Vagina (tissue), 2 donors: ENCODE data around the gene GNG2. TPM values are rescaled to one million over a fixed set of nuclear protein-coding genes. Genes with fewer than 3 reads are reported as not detected.
"Not testable (repeated sequence)": the region's sequence is repeated elsewhere in the genome, so short reads cannot be mapped to it uniquely, and the experiment has no call there.

Source experiments
- DNase-seq, 2 donors: peaks; one replicate each; pipeline ENCODE4 v3.0.0-alpha.2; 2017; ENCODE audit errors: extremely low spot score in 2 of 2
- H3K27ac ChIP-seq: fragments of 200-600 bp; sonication (generic); one replicate; pipeline ENCODE4 v1.5.1; 2019
- H3K27me3 ChIP-seq: fragments of 200-600 bp; sonication (generic); one replicate; pipeline ENCODE4 v1.5.1; 2019
- H3K36me3 ChIP-seq, 2 donors: fragments of 200-600 bp; sonication (generic); one replicate each; pipeline ENCODE4 v1.5.1; 2017 to 2019
- H3K4me1 ChIP-seq: fragments of 200-600 bp; sonication (generic); one replicate; pipeline ENCODE4 v1.5.1; 2019
- H3K4me3 ChIP-seq, 2 donors: fragments of 200-600 bp; sonication (generic); 1 replicate in 1 of 2; 2 replicates in 1 of 2; pipeline ENCODE4 v1.5.1; 2016 to 2019
- H3K9me3 ChIP-seq: fragments of 200-600 bp; sonication (generic); one replicate; pipeline ENCODE4 v1.5.1; 2019
- POLR2A ChIP-seq, 2 donors: fragments of 450-650 bp; IDR thresholded peaks; one replicate each; pipeline ENCODE4 v1.6.1; 2017; ENCODE audit warnings: antibody characterized with exemption in 2 of 2, mild to moderate bottlenecking in 2 of 2, moderate library complexity in 2 of 2
- POLR2AphosphoS5 ChIP-seq, 2 donors: sonication (generic); formaldehyde crosslinking; IDR thresholded peaks; one replicate each; pipeline ENCODE4 v1.9.0; 2017; ENCODE audit warnings: antibody characterized with exemption in 2 of 2, mild to moderate bottlenecking in 2 of 2, low read depth in 1 of 2; ENCODE audit not compliant: insufficient read depth in 1 of 2
- intact Hi-C: fragments of 100-400 bp; cut with DNase I; formaldehyde crosslinking; loops from one replicate; pipeline ENCODE4 v1.15.1; 2023
- total RNA-seq: library from RNA; depleted of rRNA; stranded (reverse); fragments of >200 nt; gene quantifications from one replicate; pipeline ENCODE4 v1.2.3, GENCODE V29; 2016
- TF ChIP-seq, protein P1 (sequence below), 3 experiments: fragments of 450-650 bp in 2 of 3; fragments of 200-600 bp in 1 of 3; sonication (generic) in 1 of 3; IDR thresholded peaks; one replicate each; pipeline ENCODE4 v1.5.1; 2017 to 2019; ENCODE audit warnings: antibody characterized with exemption in 3 of 3, mild to moderate bottlenecking in 2 of 3, moderate library complexity in 2 of 3

GNG2 gene
- total RNA-seq, 1 donor from 2014 or later: 12.8 TPM

DNA sequence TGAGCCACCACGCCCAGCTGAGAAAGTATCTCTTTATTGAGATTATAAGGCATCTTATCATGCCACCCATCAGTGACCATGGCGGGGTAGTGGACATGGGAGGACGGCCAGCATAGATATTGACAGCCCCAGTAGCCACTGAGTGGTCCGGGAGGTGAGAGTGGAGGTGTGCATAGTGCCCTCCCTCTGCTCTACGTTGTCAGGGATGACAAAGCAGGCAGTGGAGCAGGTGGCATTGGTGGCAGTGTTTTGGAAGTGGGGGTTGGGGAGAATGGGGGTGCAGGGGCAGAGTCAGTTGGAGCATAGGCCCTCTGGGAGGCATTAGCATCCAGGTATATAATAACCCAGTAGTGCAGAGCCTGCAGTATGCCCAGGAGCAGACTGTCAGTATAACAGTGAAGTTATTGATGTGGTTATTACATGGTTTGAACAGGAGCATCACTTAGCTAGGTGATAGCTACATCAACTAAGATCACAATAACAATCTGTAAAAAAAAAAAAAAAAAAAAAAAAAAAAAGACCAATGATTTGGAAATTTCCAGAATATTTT, 41.1 kb downstream of the GNG2 start:
- no peaks in the 10 kb centered on the region for H3K4me1 ChIP-seq
- H3K27ac ChIP-seq: no peak overlapping the region
- no peaks in the 10 kb centered on the region for H3K27me3 ChIP-seq

DNA sequence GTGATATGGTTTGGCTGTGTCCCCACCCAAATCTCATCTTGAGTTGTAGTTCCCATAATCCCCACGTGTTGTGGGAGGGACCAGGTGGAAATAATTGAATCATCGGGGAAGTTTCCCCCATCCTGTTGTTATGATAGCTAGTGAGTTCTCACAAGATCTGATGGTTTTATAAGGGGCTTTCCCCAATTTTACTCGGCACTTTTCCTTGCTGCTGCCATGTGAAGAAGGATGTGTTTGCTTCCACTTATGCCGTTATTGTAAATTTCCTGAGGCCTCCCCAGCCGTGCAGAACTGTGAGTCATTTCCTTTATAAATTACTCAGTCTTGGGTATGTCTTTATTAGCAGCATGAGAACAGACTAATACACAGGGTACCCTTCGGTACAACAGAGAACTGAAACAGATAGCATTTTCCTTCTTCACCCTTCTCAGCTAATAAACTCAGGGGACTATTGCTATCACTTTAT, 45.3 kb downstream of the GNG2 start:
- H3K9me3 ChIP-seq, DNase-seq, H3K4me1 ChIP-seq, intact Hi-C loops, H3K4me3 ChIP-seq, H3K36me3 ChIP-seq, H3K27ac ChIP-seq, H3K27me3 ChIP-seq: not testable (repeated sequence)

More for the DNA sequence above, 41.1 kb downstream of the GNG2 start:
- DNase-seq: no peak
- H3K9me3 ChIP-seq: no peaks in the 10 kb centered on the region
- no peaks in the 10 kb centered on the region for H3K36me3 ChIP-seq
- H3K4me3 ChIP-seq: no peak overlapping the region
- TF ChIP-seq, protein P1, sequence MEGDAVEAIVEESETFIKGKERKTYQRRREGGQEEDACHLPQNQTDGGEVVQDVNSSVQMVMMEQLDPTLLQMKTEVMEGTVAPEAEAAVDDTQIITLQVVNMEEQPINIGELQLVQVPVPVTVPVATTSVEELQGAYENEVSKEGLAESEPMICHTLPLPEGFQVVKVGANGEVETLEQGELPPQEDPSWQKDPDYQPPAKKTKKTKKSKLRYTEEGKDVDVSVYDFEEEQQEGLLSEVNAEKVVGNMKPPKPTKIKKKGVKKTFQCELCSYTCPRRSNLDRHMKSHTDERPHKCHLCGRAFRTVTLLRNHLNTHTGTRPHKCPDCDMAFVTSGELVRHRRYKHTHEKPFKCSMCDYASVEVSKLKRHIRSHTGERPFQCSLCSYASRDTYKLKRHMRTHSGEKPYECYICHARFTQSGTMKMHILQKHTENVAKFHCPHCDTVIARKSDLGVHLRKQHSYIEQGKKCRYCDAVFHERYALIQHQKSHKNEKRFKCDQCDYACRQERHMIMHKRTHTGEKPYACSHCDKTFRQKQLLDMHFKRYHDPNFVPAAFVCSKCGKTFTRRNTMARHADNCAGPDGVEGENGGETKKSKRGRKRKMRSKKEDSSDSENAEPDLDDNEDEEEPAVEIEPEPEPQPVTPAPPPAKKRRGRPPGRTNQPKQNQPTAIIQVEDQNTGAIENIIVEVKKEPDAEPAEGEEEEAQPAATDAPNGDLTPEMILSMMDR (IDR thresholded peaks at IDR 0.05): no peak
- TF ChIP-seq POLR2AphosphoS5 (IDR thresholded peaks at IDR 0.05; ENCODE audit: insufficient read depth in 1 of 2, low read depth in 1 of 2): no peak
- TF ChIP-seq POLR2A (IDR thresholded peaks at IDR 0.05): no peak
- intact Hi-C loops: no loop called here

DNA sequence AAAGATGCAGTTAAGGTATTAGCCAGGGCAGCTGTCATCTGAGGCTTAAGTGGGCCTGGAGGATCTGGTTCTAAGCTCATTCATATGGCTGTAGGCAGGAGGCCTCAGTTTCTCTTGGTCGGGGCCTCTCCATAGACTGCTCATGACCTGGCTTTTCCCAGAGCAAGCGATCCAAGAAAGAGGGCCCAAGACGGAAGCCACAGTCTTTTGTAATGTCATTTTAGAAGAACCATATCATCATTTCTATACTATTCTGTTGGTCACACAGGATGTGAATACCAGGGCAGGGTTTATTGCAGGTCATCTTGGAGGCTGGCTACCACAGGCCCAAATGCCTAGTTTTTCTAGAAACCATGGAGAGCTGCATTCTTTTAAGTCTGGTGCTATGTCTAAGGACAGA, 47.7 kb downstream of the GNG2 start:
- DNase-seq: no peak
- TF ChIP-seq, protein P1 (IDR thresholded peaks at IDR 0.05): no peak
- TF ChIP-seq POLR2A (IDR thresholded peaks at IDR 0.05): no peak
- TF ChIP-seq POLR2AphosphoS5 (IDR thresholded peaks at IDR 0.05; ENCODE audit: insufficient read depth in 1 of 2, low read depth in 1 of 2): no peak

DNA sequence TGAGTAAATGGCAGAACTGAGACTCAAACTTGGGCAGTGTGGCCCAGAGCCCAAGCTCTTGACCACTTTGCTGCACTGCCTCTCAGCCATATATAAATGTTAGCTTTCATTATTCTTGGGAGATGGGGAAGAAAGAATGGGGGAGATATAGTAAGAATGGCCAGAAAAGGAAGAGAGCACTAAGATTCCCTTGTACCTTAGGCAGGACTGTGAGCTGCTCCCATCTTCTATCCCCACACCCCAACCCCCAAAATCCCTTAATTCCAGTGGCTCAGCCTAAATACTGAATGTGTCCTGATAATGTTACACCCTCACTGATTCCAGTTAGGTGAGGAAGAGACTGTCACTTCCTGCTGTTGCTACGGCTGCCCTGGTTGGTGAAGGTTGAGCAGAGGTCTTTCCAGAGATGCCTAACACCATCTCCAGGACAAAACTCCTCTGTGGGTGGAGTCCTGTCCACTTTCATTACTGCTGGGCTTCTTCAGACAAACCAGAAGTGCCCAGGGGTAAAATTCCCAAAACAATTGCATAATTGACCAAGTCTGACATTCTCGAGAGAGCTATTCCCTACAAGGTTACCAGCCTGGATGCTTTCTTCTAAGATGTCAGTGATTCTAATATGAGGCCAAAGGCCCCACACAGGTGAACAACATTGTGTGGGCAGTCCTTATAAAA, 51.8 kb downstream of the GNG2 start:
- DNase-seq: no peak
- Histone ChIP-seq H3K27me3 (no peaks in the 10 kb centered on the region), H3K4me1 (no peaks in the 10 kb centered on the region), H3K36me3 (no peaks in the 10 kb centered on the region), H3K27ac (no peak overlapping the region), H3K4me3 (no peak overlapping the region), H3K9me3 (no peaks in the 10 kb centered on the region)
- TF ChIP-seq POLR2AphosphoS5 (IDR thresholded peaks at IDR 0.05; ENCODE audit: insufficient read depth in 1 of 2, low read depth in 1 of 2) (no peak), POLR2A (IDR thresholded peaks at IDR 0.05) (no peak)
- TF ChIP-seq, protein P1 (IDR thresholded peaks at IDR 0.05): no peak
- intact Hi-C loops: no loop called here

More for the DNA sequence above, 47.7 kb downstream of the GNG2 start:
- Histone ChIP-seq H3K9me3 (no peaks in the 10 kb centered on the region), H3K27me3 (no peaks in the 10 kb centered on the region), H3K4me3 (no peak overlapping the region), H3K4me1 (no peaks in the 10 kb centered on the region), H3K36me3 (no peaks in the 10 kb centered on the region), H3K27ac (no peak overlapping the region)
- intact Hi-C loops: no loop called here

DNA sequence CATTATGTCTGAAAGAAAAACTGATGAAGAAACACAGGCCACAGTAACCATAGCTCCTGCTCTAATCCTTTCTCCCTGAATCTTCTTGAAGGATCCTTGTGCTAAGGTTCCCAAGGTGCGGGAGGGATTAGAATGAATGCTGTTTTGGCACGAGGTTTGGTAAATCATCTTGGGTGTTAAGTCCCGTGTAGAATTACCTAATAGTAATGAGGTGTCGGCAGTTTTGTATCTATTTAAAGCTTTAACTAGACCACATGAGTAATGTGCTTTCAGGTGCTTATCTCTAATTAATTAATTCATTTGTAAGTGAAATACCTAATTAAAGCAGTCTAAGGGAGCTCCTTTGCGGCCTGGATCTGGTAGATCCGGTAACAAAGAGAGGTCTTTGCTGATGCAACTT, 53.9 kb downstream of the GNG2 start:
- Histone ChIP-seq H3K27me3 (no peaks in the 10 kb centered on the region), H3K4me3 (no peak overlapping the region), H3K36me3 (no peaks in the 10 kb centered on the region), H3K27ac (no peak overlapping the region), H3K9me3 (no peaks in the 10 kb centered on the region), H3K4me1 (no peaks in the 10 kb centered on the region)
- intact Hi-C loops: no loop called here
- TF ChIP-seq POLR2A (IDR thresholded peaks at IDR 0.05) (no peak), POLR2AphosphoS5 (IDR thresholded peaks at IDR 0.05; ENCODE audit: insufficient read depth in 1 of 2, low read depth in 1 of 2) (no peak)
- TF ChIP-seq, protein P1 (IDR thresholded peaks at IDR 0.05): no peak
- DNase-seq: no peak
